Activated CD4-positive, CD25-positive, alpha-beta regulatory T cell treated with anti-CD3 and anti-CD28 coated beads, Interleukin-2, amount 50 U/mL, for 72 hours (primary cell): ENCODE data around the gene GAK.
"Not testable (repeated sequence)": the region's sequence is repeated elsewhere in the genome, so short reads cannot be mapped to it uniquely, and the experiment has no call there.

ENCODE experiments used
- DNase-seq: peaks from one replicate; pipeline ENCODE4 v3.0.0; 2021

GAK gene

GRCh38 chr4:931960-932712, at the start of gene GAK, which contains the start of gene TMEM175:
TSS of gene GAK (minus strand) at chr4:932316. CDS start at chr4:932187, 129 bp downstream.
TSS of gene TMEM175 (plus strand) at chr4:932460. CDS start at chr4:947740, 15,280 bp downstream.
- peak; percentile 99 for DNase-seq

GRCh38 chr4:978957-979701, 47.0 kb upstream of the GAK start:
- DNase-seq, result no peak

- not testable (repeated sequence) for DNase-seq
These were observed 43.9 kb upstream of the GAK start for GRCh38 chr4:976016-976415.

GRCh38 chr4:974668-975067, 42.6 kb upstream of the GAK start:
- DNase-seq, result no peak

GRCh38 chr4:973431-974397, 41.6 kb upstream of the GAK start, which contains the start of gene DGKQ:
TSS of gene DGKQ (minus strand) at chr4:973569. CDS start at chr4:973482, 87 bp downstream.
- DNase-seq, result peak; percentile 90

- DNase-seq, result peak; percentile 61
These were observed 40.7 kb upstream of the GAK start for GRCh38 chr4:972651-973424.

- DNase-seq, result no peak
These were observed 39.8 kb upstream of the GAK start for GRCh38 chr4:971666-972500.

- DNase-seq, result no peak
These were observed 38.9 kb upstream of the GAK start for GRCh38 chr4:970854-971520.

- no peak for DNase-seq
These were observed 38.1 kb upstream of the GAK start for GRCh38 chr4:970046-970745.

- no peak for DNase-seq
These were observed 36.7 kb upstream of the GAK start for GRCh38 chr4:968621-969394.

- no peak for DNase-seq
These were observed 36.1 kb upstream of the GAK start for GRCh38 chr4:968221-968620.

- DNase-seq, result no peak
These were observed 35.3 kb upstream of the GAK start for GRCh38 chr4:967113-968104.

- DNase-seq, result no peak
These were observed 34.4 kb upstream of the GAK start for GRCh38 chr4:966266-967112.

GRCh38 chr4:965766-966134, 33.6 kb upstream of the GAK start:
- DNase-seq, result no peak

GRCh38 chr4:965048-965765, 33.1 kb upstream of the GAK start:
- no peak for DNase-seq

GRCh38 chr4:964346-965025, 32.4 kb upstream of the GAK start:
- DNase-seq, result no peak
